NCI-H748 treated with DMSO at 0.1 percent for 48 hours (cell line): ENCODE measurements around the gene C1S.
"Not testable (repeated sequence)": the region's sequence is repeated elsewhere in the genome, so short reads cannot be mapped to it uniquely, and the experiment has no call there.

Experiments used
- DNase-seq: peaks from one replicate; lab custom pipeline; 2025; lab: John Stamatoyannopoulos, UW

Gene C1S

DNA sequence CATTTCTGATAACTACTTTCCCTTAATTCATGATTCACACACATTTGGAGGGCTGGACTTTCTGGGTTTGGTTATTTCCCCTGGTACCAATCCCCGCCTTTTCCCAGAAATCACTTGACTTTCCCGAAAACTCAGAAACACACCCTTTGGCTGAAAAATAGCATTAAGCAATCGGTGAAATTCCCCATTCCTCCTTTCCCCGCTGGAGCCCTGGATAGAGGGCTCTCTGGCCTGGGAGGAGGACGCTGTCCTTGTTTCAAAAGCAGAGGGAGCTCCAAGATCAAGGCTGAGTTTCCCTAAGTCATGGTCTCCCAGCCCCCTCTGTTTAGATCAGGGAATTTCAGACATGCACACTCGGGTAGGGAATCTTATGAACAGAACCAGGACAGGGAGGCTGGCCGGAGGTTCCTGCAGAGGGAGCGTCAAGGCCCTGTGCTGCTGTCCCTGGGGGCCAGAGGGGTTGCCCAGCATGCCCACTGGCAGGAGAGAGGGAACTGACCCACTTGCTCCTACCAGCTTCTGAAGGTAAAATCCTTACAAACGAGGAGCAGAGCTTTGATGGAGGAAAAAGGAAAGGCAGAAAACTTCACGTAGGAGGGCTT lies at the start of gene C1S:
C1S (plus strand) TSS at position 366 of the 602 bp plus-strand sequence. CDS start 1,195 bp downstream, outside the sequence.
- no peak for DNase-seq

DNA sequence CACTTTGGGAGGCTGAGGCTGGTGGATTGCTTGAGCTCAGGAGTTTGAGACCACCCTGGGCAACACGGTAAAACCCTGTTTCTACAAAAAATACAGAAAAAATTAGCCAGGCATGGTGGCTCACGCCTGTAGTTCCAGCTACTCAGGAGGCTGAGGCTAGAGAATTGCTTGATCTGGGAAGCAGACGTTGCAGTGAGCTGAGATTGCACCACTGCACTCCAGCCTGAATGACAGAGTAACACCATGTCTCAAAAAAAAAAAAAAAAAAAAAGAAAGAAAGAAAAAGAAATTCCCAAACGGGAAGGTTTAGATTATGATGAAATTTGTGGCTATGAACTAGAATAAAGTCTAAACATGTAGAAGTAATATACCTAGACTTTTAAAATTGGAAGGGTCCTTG lies 49.1 kb upstream of the C1S start:
- not testable (repeated sequence) for DNase-seq

DNA sequence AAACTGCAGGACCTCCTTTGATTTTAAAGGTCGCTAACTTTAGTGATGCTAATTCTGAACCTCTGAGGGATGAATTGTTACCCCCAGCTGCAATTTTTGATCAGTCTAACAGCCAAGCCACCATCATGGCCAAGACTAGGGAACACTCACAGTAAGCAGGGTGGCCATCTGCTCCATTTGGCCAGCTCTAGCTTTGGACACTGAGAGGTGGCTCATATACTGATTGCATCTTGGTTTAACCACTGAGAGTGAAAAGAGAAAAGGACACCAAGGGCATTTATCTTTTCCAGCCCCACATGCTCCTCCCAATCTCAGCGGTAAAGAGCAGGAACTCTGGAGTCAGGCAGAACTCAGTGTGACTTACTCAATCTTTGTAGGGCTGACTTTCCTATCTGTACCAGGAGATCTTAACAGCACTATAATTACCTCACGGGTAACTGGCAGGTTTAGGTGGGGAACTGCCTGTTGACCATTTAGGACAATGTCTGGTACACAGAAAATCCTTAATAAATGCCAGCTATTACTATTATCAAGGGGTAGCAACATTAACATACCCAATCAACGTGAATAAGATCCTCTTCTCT lies 48.4 kb upstream of the C1S start:
- DNase-seq = no peak

DNA sequence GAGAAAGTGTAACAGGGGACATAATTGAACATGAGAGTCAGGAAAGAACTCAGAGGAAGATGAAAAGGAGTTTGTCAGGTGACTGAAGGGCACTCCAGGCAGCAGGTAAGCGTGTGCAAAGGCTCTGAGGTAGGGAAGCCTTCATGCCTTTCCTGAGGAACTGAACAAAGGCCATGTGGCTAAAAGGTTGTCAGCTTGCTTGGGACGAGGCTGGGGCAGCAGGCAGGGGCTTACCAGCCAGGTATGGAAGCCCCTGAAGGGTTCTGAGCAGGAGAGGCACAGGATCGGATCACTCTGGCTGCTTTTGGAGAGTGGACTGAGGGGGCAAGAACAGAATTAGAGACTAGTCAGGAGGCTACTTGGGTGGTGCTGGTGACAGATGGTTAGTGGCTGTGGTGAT lies 47.4 kb upstream of the C1S start:
- DNase-seq = no peak

DNA sequence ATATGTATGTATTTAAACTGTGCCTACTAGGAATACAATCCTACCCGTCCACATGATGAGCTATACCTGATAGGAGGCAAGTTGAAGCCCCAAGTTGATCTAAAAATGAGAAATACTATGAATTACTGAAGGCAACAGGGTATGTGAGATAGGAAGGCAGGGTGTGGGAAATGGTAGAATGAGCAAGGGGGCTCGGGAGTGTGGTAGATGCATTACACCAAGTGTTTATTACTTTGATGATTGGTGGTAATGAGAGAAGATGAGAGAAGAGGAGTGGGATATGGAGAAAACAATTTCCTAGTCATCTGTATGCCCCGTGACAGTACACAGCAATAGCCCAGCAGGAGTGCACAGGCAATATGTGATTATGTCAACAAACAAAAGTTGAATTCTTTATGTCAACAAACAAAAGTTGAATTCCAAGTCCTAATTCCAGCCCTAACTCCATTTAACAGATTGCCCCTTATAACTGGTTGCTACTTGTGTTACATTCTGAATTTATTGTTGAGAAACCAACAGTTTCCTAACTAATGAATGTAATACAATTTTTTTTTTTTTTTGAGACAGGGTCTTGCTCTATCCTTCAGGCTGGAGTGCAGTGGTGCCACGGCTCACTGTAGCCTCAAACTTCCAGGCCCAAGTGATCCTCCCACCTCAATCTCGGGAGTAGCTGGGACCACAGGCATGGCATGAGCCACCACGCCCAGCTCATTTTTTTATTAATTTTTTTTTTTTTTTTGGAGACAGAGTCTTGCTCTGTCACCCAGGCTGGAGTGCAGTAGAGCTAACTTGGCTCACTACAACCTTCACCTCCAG lies 44.8 kb upstream of the C1S start:
- DNase-seq = no peak

DNA sequence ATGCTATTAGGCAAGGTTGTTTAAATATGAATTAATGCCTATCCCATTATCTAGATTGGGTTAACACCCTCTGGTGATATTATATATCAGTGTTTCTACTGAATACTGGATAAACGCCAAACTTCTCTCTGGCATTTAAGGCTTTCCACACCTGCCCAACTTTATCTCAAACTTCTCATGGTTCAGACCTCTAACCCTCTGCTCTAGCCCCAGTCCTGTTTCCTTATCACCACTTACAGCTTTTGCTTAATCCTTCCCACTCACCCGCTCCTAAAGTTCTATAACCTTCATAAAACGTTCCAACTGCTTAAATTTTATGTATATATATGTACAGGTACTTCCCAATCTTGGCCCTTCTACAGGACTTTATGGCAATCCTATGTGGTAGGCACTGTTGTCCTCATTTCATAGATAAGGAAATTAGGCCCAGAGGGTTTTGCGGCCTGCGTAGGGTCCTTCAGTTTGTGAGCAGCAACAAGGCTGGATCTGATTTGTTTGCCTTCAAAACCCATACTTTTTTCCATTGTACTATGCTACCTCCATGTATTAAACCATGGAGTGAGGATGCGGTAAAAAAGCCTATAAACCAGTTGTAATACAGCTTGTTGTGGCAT lies 43.5 kb upstream of the C1S start:
- no peak for DNase-seq

DNA sequence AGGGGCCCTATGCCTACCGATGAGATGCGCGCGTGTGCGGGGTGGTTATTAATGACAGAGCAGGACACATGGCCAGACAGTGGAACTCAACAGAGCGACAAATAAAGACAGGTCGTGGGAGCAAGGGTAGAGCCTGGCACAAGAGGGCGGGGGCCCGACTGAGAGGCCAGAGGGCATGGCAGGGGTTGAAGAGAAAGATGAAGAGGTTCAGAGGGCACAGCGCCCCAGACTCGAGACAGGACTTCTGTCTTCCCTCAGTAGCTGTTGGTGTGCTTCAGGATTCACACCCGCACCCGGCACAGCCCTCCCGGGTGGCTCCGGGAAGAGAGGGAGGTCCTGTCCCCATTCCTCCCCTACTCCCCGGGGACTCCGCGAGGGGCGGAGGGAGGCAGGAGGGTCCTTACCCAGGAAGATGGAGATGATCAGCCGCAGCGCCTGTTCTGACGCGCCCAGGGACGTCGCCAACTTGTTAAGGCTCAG lies 42.6 kb upstream of the C1S start:
- no peak for DNase-seq

DNA sequence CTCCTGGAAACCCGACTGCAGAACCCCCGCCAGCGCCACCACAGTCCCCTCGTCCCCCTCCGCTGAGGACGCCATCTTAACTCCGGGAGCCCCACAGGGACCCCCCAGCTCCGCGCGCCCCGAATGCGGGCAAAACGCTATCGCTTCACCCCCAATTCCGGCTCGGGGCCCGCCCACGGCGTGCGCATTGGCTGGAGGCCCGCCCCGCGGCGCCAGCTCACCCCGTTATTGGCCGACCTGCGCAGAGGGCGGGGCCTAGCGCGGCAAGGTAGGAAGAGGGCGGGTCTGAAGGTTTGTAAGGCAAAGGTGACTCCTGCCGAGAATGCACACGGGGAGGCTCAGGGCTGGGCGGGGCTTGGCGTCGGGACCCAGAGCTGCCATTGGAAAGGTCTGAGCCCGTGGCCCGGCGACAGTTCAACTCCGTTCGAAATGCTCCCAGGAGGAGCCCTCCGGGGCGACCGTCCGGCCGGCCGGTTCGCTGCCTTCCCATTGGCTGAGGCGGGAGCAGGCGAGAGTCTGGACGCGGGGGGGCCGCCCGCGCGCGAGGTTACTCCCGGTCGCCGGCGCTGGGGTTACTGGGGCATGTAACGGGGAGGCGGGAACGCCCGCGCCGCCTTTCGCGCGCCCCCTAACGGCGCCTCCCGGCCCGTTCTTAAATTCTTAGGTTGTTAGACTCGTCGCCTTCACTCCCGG lies 42.0 kb upstream of the C1S start, which contains the start of gene LPCAT3:
LPCAT3 (minus strand) TSS at position 127 of the 693 bp plus-strand sequence; CDS start at position 75, 52 bp downstream.
- peak; percentile 92 for DNase-seq

DNA sequence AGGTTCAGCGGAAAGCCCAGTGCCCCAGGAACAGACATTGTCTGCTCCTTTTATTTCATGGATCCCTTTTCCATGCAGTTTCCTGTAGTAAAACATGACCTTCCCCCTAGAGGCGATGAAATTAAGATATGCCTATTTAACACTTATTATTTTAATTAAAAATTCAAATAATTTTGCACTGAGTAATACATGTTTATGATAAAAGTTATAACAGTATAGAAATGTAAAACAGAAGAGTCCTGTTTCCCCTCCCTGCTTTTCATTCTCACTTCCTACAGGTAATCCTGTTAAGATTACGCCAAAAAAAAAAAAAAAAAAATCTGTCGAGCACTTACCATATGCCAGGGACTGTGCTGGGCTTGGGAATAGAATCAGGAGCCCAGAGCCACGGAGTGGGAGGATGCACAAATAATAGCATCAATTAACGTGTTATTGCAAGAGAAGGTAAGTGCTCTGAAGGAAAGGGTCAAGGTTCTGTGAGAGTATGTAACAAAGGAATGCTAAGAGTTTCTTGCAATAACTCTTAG lies 41.4 kb upstream of the C1S start:
- DNase-seq = no peak

DNA sequence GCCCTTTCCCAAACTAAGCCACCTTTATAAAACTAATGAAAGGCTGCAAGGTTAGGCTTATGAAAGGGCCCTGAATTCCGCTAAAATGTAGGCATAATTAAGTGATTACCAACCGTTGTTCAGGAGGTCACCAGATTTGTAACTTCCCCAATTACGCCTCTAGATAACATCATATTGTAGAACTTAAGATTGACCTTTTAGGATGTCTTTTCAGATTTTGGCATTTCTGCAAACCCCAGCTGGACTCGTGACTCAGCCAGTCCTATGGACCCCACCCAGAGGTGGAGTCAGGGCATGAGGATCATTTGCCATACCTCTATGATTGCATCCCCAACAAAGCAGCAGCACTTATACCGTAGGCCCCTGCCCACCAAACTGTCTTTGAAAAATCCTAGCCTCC lies 38.6 kb upstream of the C1S start:
- no peak for DNase-seq

DNA sequence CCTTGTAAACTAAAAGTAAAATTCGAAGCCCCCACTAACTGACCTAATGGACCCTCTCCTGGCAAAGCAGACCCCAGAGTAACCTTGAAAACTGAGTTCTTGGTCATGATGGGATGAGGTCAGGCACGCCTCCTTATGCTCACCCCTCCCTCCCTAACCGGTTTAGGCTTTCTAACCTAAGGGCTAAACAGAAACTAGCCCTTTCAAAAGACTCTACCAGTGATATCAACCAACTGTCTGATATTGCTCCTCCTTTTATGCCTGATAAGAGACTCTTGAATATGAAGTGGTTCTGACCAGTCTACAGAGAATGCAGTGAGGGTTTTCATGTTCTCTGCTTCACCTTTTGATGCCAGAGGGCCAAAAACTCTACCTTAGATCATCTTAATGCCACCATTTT lies 37.4 kb upstream of the C1S start:
- no peak for DNase-seq

DNA sequence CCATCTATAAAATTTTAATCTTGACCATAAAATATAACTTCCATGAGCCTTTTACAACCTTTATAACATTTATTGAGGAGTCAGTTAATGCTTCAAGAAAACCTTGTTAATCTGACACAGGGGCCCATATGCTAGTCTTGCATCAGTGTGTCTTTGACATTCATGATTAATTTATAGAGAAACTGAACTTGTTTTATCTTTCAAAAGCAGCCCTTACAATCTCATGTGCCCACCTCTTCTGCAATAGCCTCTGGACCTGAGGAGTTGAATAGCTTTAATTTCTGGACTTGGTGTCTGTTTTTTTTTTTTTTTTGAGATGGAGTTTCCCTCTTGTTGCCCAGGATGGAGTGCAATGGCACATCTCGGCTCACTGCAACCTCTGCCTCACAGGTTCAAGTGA lies 33.7 kb upstream of the C1S start:
- DNase-seq = no peak

DNA sequence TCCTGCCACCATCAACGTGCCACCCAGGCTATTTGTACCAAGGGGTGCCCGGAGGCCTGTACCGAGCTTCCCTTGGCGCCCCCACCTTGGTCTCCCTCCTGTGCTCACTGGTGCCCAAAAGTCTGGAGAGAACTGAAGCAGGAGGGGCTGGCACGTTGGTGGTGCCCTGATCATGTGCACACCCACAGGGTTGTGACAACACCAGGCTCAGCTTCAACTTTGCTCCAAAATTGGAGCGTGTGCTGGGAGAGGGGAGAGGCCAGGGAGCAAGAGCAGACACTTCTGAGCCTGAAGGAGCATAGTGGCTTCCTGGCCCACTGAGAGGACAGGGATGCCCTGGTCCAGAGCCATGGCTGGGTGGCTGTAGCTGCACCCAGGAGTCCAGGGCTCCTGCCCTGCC lies 29.2 kb upstream of the C1S start:
- DNase-seq = no peak

DNA sequence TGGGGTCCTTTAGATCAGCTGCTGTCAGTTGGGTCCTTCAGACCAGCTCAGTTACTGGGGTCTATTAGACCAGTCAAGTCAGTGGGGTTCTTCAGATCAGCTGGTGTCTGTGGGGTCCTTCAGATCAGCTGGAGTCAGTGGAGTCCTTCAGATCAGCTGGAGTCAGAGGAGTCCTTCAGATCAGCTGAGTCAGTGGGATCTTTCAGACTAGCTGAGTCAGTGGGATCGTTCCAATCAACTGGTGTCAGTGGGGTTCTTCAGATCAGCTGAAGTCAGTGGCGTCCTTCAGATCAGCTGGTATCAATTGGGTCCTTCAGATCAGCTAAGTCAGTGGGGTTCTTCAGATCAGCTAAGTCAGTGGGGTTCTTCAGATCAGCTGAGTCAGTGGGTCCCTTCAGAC lies 27.5 kb upstream of the C1S start:
- no peak for DNase-seq

DNA sequence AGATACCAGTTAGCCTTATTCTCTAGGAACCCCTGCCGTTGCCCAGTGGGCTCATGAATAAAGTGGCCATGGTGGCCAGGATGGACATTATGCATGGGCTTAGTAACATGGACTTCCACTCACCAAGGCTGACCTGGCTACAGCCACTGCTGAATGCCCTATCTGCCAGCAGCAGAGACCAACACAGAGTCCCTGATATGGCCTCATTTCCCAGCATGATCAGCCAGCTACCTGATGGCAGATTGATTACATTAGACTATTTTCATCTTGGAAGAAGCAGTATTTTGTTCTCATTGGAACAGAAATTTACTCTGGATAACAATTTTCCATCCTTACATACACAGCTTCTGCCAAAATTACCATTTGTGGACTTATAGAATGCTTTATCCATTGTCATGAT lies 26.1 kb upstream of the C1S start:
- DNase-seq = no peak

DNA sequence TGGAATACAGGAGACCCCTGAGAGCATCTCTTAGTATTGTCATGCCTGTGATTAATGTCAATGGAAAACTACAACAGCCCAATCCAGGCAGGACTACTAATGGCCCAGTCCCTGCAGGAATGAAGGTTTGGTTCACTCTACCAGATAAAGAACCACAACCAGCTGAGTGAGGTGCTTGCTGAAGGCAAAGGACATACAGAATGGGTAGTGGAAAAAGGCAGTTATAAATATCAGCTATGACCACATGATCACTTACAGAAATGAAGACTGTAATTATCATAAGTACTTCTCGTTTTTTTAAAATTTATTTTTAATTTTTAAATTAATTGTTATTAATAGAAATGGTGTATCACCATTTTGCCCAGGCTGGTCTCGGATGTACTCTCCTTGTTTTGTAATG lies 25.1 kb upstream of the C1S start:
- DNase-seq = no peak

DNA sequence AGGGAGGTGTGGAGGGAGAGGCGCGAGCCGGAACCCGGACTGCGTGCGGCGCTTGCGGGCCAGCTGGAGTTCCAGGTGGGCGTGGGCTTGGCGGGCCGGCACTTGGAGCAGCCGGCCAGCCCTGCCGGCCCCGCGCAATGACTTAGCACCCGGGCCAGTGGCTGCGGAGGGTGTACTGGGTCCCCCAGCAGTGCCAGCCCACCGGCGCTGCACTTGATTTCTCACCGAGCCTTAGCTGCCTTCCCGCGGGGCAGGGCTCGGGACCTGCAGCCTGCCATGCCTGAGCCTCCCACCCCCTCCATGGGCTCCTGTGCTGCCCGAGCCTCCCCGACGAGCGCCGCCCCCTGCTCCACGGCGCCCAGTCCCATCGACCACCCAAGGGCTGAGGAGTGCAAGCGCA lies 23.1 kb upstream of the C1S start:
- not testable (repeated sequence) for DNase-seq

DNA sequence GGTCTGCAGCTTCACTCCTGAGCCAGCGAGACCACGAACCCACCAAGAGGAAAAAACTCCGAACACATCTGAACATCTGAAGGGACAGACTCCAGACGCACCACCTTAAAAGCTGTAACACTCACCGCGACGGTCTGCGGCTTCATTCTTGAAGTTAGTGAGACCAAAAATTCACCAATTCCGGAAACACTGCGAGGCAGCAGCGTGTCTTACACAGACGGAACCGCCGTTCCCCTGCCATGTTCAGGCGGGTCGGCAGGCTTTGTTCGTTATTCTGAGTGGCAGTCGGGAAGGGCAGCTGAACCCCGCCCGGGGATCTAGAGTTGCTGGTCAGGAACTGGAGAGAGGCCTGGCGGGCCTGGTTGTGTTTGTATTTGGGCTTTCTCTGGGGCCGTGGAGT lies 21.9 kb upstream of the C1S start:
- no peak for DNase-seq

DNA sequence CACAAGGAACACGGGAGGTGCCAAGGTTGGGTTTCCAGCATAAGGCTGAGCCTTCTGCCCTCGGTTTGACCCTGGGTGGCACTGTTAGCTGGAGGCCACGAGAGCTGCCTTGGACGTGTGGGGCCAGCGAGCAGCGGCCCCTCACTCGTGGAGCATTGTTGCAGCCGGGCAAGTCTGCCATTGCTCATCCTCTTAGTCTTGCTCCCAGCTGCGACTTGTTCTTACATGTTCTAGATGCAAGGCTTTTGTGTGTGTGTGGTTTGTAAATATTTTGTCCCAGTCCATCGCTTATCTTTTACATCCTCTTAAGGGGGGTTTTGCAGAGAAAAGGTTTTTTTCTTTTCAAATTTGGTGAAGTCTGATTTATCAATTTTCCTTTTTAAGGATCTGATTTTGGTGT lies 21.1 kb upstream of the C1S start:
- DNase-seq = no peak

DNA sequence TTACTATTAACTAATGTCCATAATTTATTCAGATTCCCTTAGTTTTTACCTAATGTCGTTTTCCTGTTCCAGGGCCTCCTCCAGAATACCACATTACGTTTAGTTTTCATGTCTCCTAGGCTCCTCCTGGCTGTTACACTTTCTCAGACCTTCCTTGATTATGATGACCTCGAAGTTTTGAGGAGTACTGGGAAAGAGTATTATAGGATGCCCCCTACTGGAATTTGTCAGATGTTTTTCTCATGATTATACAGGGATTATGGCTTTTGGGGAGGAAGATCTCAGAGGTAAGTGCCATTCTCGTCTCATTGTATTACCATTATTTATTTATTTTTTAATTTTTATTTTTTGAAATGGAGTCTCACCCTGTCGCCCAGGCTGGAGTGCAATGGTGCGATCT lies 17.7 kb upstream of the C1S start:
- peak; percentile 4 for DNase-seq

DNA sequence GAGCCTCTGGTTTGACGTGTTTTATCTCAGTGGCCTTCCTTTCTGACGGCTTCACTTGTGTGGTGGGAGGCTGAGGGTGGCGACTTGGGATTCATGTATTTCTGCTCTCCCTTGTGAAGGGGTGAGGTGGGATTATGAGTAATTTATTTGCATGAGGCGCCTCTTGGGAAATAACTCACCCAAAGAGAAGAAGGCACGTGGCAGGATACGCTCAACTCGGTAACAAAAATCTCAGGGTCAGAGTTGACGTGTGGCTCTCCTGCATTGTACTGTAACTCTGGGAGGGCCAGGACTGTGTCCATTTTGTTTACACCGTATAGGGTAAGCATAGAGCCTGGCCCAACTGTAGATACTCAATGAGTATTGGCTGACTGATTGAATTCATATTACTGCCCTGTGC lies 14.6 kb upstream of the C1S start:
- no peak for DNase-seq
